Hematopoietic multipotent progenitor cell treated with erythropoietin and hydrocortisone succinate and interleukin-3 and kit ligand, for 8 days (in vitro differentiated cells): ENCODE results near the gene CYP1A1.

Experiments used
- DNase-seq: peaks from one replicate; pipeline ENCODE4 v3.0.0-alpha.2; 2015

The CYP1A1 gene

GRCh38 chr15:74682954-74683353, 42.4 kb downstream of the CYP1A1 start:
- DNase-seq, result no peak

- no peak for DNase-seq
These were observed 44.9 kb downstream of the CYP1A1 start for GRCh38 chr15:74680456-74680855.

- DNase-seq, result no peak
These were observed 48.5 kb downstream of the CYP1A1 start for GRCh38 chr15:74676801-74677200.

GRCh38 chr15:74674161-74674560, 51.2 kb downstream of the CYP1A1 start:
- DNase-seq, result no peak

GRCh38 chr15:74669627-74670026, 55.7 kb downstream of the CYP1A1 start:
- DNase-seq, result no peak
